Measurements from ENCODE around the gene CTBP2.

- TF ChIP-seq CTCF (IDR thresholded peaks at IDR 0.05) (no peak), POLR2A (IDR thresholded peaks at IDR 0.05) (no peak)
Observed at GRCh38 chr10:125201108-125201524, 40.8 kb upstream of the CTBP2 start.
